ENCODE data around the gene FAM117A.
"Not testable (repeated sequence)": the region's sequence is repeated elsewhere in the genome, so short reads cannot be mapped to it uniquely, and the experiment has no call there.

FAM117A gene

GRCh38 chr17:49760296-49760695, 3.6 kb downstream of the FAM117A start:
- Histone ChIP-seq H3K4me3 (ENCODE audit: low read depth, low read length) (no peak overlapping the region), H3K9ac (ENCODE audit: low read depth, low read length) (no peak overlapping the region), H3K4me1 (ENCODE audit: control insufficient read depth, insufficient read depth, low read length) (no peaks in the 10 kb centered on the region), H3K27me3 (ENCODE audit: control insufficient read depth, insufficient read depth, low read length) (no peaks in the 10 kb centered on the region), H3K36me3 (ENCODE audit: control insufficient read depth, insufficient read depth, low read length) (peaks cover 4% of the 10 kb centered on the region), H3K9me3 (ENCODE audit: control insufficient read depth, insufficient read depth, low read length) (no peaks in the 10 kb centered on the region)

- no peaks in the 10 kb centered on the region for H3K9me3 ChIP-seq (ENCODE audit: control insufficient read depth, insufficient read depth, low read length)
- no peak overlapping the region for H3K9ac ChIP-seq (ENCODE audit: low read depth, low read length)
- peaks cover 4% of the 10 kb centered on the region for H3K36me3 ChIP-seq (ENCODE audit: control insufficient read depth, insufficient read depth, low read length)
- no peaks in the 10 kb centered on the region for H3K27me3 ChIP-seq (ENCODE audit: control insufficient read depth, insufficient read depth, low read length)
- no peak overlapping the region for H3K4me3 ChIP-seq (ENCODE audit: low read depth, low read length)
- no peaks in the 10 kb centered on the region for H3K4me1 ChIP-seq (ENCODE audit: control insufficient read depth, insufficient read depth, low read length)
Measured at GRCh38 chr17:49759203-49759602, 4.7 kb downstream of the FAM117A start.

- not testable (repeated sequence) for H3K4me3 ChIP-seq (ENCODE audit: low read depth, low read length); H3K27me3 ChIP-seq (ENCODE audit: control insufficient read depth, insufficient read depth, low read length); H3K9me3 ChIP-seq (ENCODE audit: control insufficient read depth, insufficient read depth, low read length); H3K36me3 ChIP-seq (ENCODE audit: control insufficient read depth, insufficient read depth, low read length); H3K9ac ChIP-seq (ENCODE audit: low read depth, low read length); H3K4me1 ChIP-seq (ENCODE audit: control insufficient read depth, insufficient read depth, low read length)
Measured at GRCh38 chr17:49758464-49759010, 5.4 kb downstream of the FAM117A start.

- no peak overlapping the region for H3K9ac ChIP-seq (ENCODE audit: low read depth, low read length)
Measured at GRCh38 chr17:49757151-49757777, 6.7 kb downstream of the FAM117A start.

GRCh38 chr17:49756323-49757150, 7.4 kb downstream of the FAM117A start:
- Histone ChIP-seq H3K9me3 (ENCODE audit: control insufficient read depth, insufficient read depth, low read length) (no peaks in the 10 kb centered on the region), H3K9ac (ENCODE audit: low read depth, low read length) (no peak overlapping the region), H3K4me1 (ENCODE audit: control insufficient read depth, insufficient read depth, low read length) (no peaks in the 10 kb centered on the region), H3K36me3 (ENCODE audit: control insufficient read depth, insufficient read depth, low read length) (peaks cover 4% of the 10 kb centered on the region), H3K27me3 (ENCODE audit: control insufficient read depth, insufficient read depth, low read length) (no peaks in the 10 kb centered on the region), H3K4me3 (ENCODE audit: low read depth, low read length) (no peak overlapping the region)

More at GRCh38 chr17:49757151-49757777, 6.7 kb downstream of the FAM117A start:
- Histone ChIP-seq H3K4me1 (ENCODE audit: control insufficient read depth, insufficient read depth, low read length) (no peaks in the 10 kb centered on the region), H3K9me3 (ENCODE audit: control insufficient read depth, insufficient read depth, low read length) (no peaks in the 10 kb centered on the region), H3K27me3 (ENCODE audit: control insufficient read depth, insufficient read depth, low read length) (no peaks in the 10 kb centered on the region), H3K36me3 (ENCODE audit: control insufficient read depth, insufficient read depth, low read length) (peaks cover 4% of the 10 kb centered on the region), H3K4me3 (ENCODE audit: low read depth, low read length) (no peak overlapping the region)

GRCh38 chr17:49755663-49756283, 8.2 kb downstream of the FAM117A start:
- Histone ChIP-seq H3K9ac (ENCODE audit: low read depth, low read length) (no peak overlapping the region), H3K36me3 (ENCODE audit: control insufficient read depth, insufficient read depth, low read length) (peaks cover 4% of the 10 kb centered on the region), H3K4me1 (ENCODE audit: control insufficient read depth, insufficient read depth, low read length) (no peaks in the 10 kb centered on the region), H3K4me3 (ENCODE audit: low read depth, low read length) (no peak overlapping the region), H3K27me3 (ENCODE audit: control insufficient read depth, insufficient read depth, low read length) (no peaks in the 10 kb centered on the region), H3K9me3 (ENCODE audit: control insufficient read depth, insufficient read depth, low read length) (no peaks in the 10 kb centered on the region)

GRCh38 chr17:49753959-49754391, 10.0 kb downstream of the FAM117A start:
- Histone ChIP-seq H3K9ac (ENCODE audit: low read depth, low read length) (no peak overlapping the region), H3K27me3 (ENCODE audit: control insufficient read depth, insufficient read depth, low read length) (no peaks in the 10 kb centered on the region), H3K4me1 (ENCODE audit: control insufficient read depth, insufficient read depth, low read length) (no peaks in the 10 kb centered on the region), H3K9me3 (ENCODE audit: control insufficient read depth, insufficient read depth, low read length) (no peaks in the 10 kb centered on the region), H3K4me3 (ENCODE audit: low read depth, low read length) (no peak overlapping the region), H3K36me3 (ENCODE audit: control insufficient read depth, insufficient read depth, low read length) (peaks cover 4% of the 10 kb centered on the region)

GRCh38 chr17:49752508-49752907, 11.4 kb downstream of the FAM117A start:
- Histone ChIP-seq H3K36me3 (ENCODE audit: control insufficient read depth, insufficient read depth, low read length) (peaks cover 4% of the 10 kb centered on the region), H3K9ac (ENCODE audit: low read depth, low read length) (no peak overlapping the region), H3K9me3 (ENCODE audit: control insufficient read depth, insufficient read depth, low read length) (no peaks in the 10 kb centered on the region), H3K27me3 (ENCODE audit: control insufficient read depth, insufficient read depth, low read length) (no peaks in the 10 kb centered on the region), H3K4me1 (ENCODE audit: control insufficient read depth, insufficient read depth, low read length) (no peaks in the 10 kb centered on the region), H3K4me3 (ENCODE audit: low read depth, low read length) (no peak overlapping the region)

- Histone ChIP-seq H3K4me1 (ENCODE audit: control insufficient read depth, insufficient read depth, low read length) (no peaks in the 10 kb centered on the region), H3K4me3 (ENCODE audit: low read depth, low read length) (no peak overlapping the region), H3K9me3 (ENCODE audit: control insufficient read depth, insufficient read depth, low read length) (no peaks in the 10 kb centered on the region), H3K27me3 (ENCODE audit: control insufficient read depth, insufficient read depth, low read length) (no peaks in the 10 kb centered on the region), H3K36me3 (ENCODE audit: control insufficient read depth, insufficient read depth, low read length) (no peaks in the 10 kb centered on the region), H3K9ac (ENCODE audit: low read depth, low read length) (no peak overlapping the region)
Measured at GRCh38 chr17:49749730-49750129, 14.2 kb downstream of the FAM117A start.

GRCh38 chr17:49748791-49749190, 15.1 kb downstream of the FAM117A start:
- no peak overlapping the region for H3K4me3 ChIP-seq (ENCODE audit: low read depth, low read length)
- H3K36me3 ChIP-seq (ENCODE audit: control insufficient read depth, insufficient read depth, low read length): no peaks in the 10 kb centered on the region
- no peak overlapping the region for H3K9ac ChIP-seq (ENCODE audit: low read depth, low read length)
- no peaks in the 10 kb centered on the region for H3K9me3 ChIP-seq (ENCODE audit: control insufficient read depth, insufficient read depth, low read length)
- H3K27me3 ChIP-seq (ENCODE audit: control insufficient read depth, insufficient read depth, low read length): no peaks in the 10 kb centered on the region
- no peaks in the 10 kb centered on the region for H3K4me1 ChIP-seq (ENCODE audit: control insufficient read depth, insufficient read depth, low read length)

GRCh38 chr17:49748223-49748622, 15.7 kb downstream of the FAM117A start:
- Histone ChIP-seq H3K9me3 (ENCODE audit: control insufficient read depth, insufficient read depth, low read length) (no peaks in the 10 kb centered on the region), H3K4me1 (ENCODE audit: control insufficient read depth, insufficient read depth, low read length) (no peaks in the 10 kb centered on the region), H3K4me3 (ENCODE audit: low read depth, low read length) (no peak overlapping the region), H3K36me3 (ENCODE audit: control insufficient read depth, insufficient read depth, low read length) (no peaks in the 10 kb centered on the region), H3K9ac (ENCODE audit: low read depth, low read length) (no peak overlapping the region), H3K27me3 (ENCODE audit: control insufficient read depth, insufficient read depth, low read length) (no peaks in the 10 kb centered on the region)
